ENCODE data around the gene RAB39A. TPM values are rescaled to one million over a fixed set of nuclear protein-coding genes. Genes with fewer than 3 reads are reported as not detected.
A peak's percentile ranks its signal among the peaks of the same experiment; 100 is the strongest.

RAB39A gene
- total and polyA plus RNA-seq, 10 of the 15 experiments (the other 5 are each of a cell fraction or from before 2014, with no cell fraction given) = 0.10 to 9.2 (median 4.9) TPM

GRCh38 chr11:107961480-107961879, 33.2 kb downstream of the RAB39A start (continued):
- TF ChIP-seq, protein P1, sequence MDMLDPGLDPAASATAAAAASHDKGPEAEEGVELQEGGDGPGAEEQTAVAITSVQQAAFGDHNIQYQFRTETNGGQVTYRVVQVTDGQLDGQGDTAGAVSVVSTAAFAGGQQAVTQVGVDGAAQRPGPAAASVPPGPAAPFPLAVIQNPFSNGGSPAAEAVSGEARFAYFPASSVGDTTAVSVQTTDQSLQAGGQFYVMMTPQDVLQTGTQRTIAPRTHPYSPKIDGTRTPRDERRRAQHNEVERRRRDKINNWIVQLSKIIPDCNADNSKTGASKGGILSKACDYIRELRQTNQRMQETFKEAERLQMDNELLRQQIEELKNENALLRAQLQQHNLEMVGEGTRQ (IDR thresholded peaks at IDR 0.05; ENCODE audit: borderline replicate concordance, low read depth, low read length) = no peak
- TF ChIP-seq EGR1 (IDR thresholded peaks at IDR 0.05; ENCODE audit: borderline replicate concordance in 1 of 2, low read depth in 2 of 2, low read length in 2 of 2) (no peak), JUNB (IDR thresholded peaks at IDR 0.05) (peak; percentile 55; the same call in 1 of the 2 replicates), BCL11A (IDR thresholded peaks at IDR 0.05; ENCODE audit: low read depth, low read length) (no peak), NBN (IDR thresholded peaks at IDR 0.05) (no peak), STAT3 (IDR thresholded peaks at IDR 0.05; ENCODE audit: low read depth, low read length) (no peak), TAF1 (IDR thresholded peaks at IDR 0.05; ENCODE audit: borderline replicate concordance, low read depth, low read length) (no peak), NFIC (IDR thresholded peaks at IDR 0.05; ENCODE audit: low read depth, low read length) (no peak; the same call in 1 of the 2 replicates), MTA3 (IDR thresholded peaks at IDR 0.05; ENCODE audit: borderline replicate concordance, low read length) (no peak), ELK1 (IDR thresholded peaks at IDR 0.05; ENCODE audit: low read depth, low read length) (no peak), ZNF384 (IDR thresholded peaks at IDR 0.05; ENCODE audit: borderline replicate concordance, low read depth, low read length) (no peak), ZSCAN29 (IDR thresholded peaks at IDR 0.05) (no peak), CREM (IDR thresholded peaks at IDR 0.05; ENCODE audit: low read depth) (0 out of 2 replicates have a peak, but pooled peaks have one; percentile 10), WRNIP1 (IDR thresholded peaks at IDR 0.05; ENCODE audit: borderline replicate concordance, low read depth, low read length) (no peak), SIX5 (IDR thresholded peaks at IDR 0.05; ENCODE audit: low read depth, low read length, severe bottlenecking) (no peak), IRF3 (IDR thresholded peaks at IDR 0.05) (no peak), STAT1 (conservative IDR thresholded peaks at IDR 0.05) (no peak), TCF7 (IDR thresholded peaks at IDR 0.05; ENCODE audit: borderline replicate concordance) (no peak), CBX3 (IDR thresholded peaks at IDR 0.05; ENCODE audit: borderline replicate concordance, low read depth) (no peak)
